Fibroblast of lung (primary cell): ENCODE measurements around the gene EDN2. TPM values are rescaled to one million over a fixed set of nuclear protein-coding genes. Genes with fewer than 3 reads are reported as not detected.

Experiments
- DNase-seq, 2 donors: peaks; one replicate each; pipeline versions ENCODE4 v3.0.0 to v3.0.0-alpha.2; 2010; ENCODE audit warnings: low read depth in 2 of 2
- H2AFZ ChIP-seq: 2 replicates; pipeline ENCODE4 v1.5.1; 2012; ENCODE audit warnings: low read length, control low read depth, inconsistent platforms
- H3K27ac ChIP-seq: 2 replicates; pipeline ENCODE4 v1.5.1; 2011; ENCODE audit warnings: low read length, control low read depth; ENCODE audit not compliant: insufficient read depth
- H3K27me3 ChIP-seq: 2 replicates; pipeline ENCODE4 v1.5.1; 2011; ENCODE audit warnings: mild to moderate bottlenecking, low read length; ENCODE audit not compliant: control insufficient read depth, insufficient read depth
- H3K36me3 ChIP-seq: 2 replicates; pipeline ENCODE4 v1.5.1; 2011; ENCODE audit warnings: low read length; ENCODE audit not compliant: control insufficient read depth, insufficient read depth
- H3K4me1 ChIP-seq: 2 replicates; pipeline ENCODE4 v1.5.1; 2011; ENCODE audit warnings: low read length; ENCODE audit not compliant: control insufficient read depth, insufficient read depth; ENCODE audit errors: extremely low read depth
- H3K4me2 ChIP-seq: 2 replicates; pipeline ENCODE4 v1.5.1; 2011; ENCODE audit warnings: low read length, control low read depth; ENCODE audit not compliant: insufficient read depth; ENCODE audit errors: extremely low read depth
- H3K4me3 ChIP-seq, 4 experiments: fragments of 200-600 bp in 1 of 4; sonication (generic) in 1 of 4; replicated peaks in 1 of 4; 2 replicates each; pipeline ENCODE4 v1.5.1; 2011 to 2016; ENCODE audit warnings: low read length in 4 of 4, low read depth in 3 of 4, mild to moderate bottlenecking in 3 of 4, control low read depth in 2 of 4, inconsistent platforms in 1 of 4, mixed read lengths in 1 of 4; ENCODE audit not compliant: insufficient read depth in 1 of 4; ENCODE audit errors: control extremely low read depth in 1 of 4
- H3K79me2 ChIP-seq: 2 replicates; pipeline ENCODE4 v1.5.1; 2012; ENCODE audit warnings: mild to moderate bottlenecking, low read length, inconsistent platforms; ENCODE audit not compliant: control insufficient read depth, insufficient read depth
- H3K9ac ChIP-seq: 2 replicates; pipeline ENCODE4 v1.5.1; 2011; ENCODE audit warnings: mild to moderate bottlenecking, low read length, control low read depth; ENCODE audit not compliant: insufficient read depth
- H3K9me3 ChIP-seq: 2 replicates; pipeline ENCODE4 v1.5.1; 2012; ENCODE audit warnings: low read depth, low read length; ENCODE audit not compliant: control insufficient read depth, insufficient read depth
- H4K20me1 ChIP-seq: 2 replicates; pipeline ENCODE4 v1.5.1; 2011; ENCODE audit warnings: low read length; ENCODE audit not compliant: control insufficient read depth, insufficient read depth; ENCODE audit errors: extremely low read depth
- CTCF ChIP-seq, 2 donors: IDR thresholded peaks in 1 of 2; conservative IDR thresholded peaks in 1 of 2; 1 replicate in 1 of 2; 2 replicates in 1 of 2; pipeline ENCODE4 v1.5.1; 2011 to 2012; ENCODE audit warnings: low read length in 2 of 2, control low read depth in 1 of 2, inconsistent platforms in 1 of 2, low read depth in 1 of 2, mild to moderate bottlenecking in 1 of 2
- EZH2 ChIP-seq: IDR thresholded peaks from 2 replicates; pipeline ENCODE4 v1.5.1; 2012; ENCODE audit warnings: low read length, control low read depth, mild to moderate bottlenecking; ENCODE audit errors: missing control alignments
- polyA plus RNA-seq, 2 donors: library from polyadenylated mRNA; depleted of rRNA in 1 of 2; stranded (reverse) in 1 of 2; unstranded in 1 of 2; fragments of >200 nt; gene quantifications; 2 replicates each; pipeline ENCODE4 v1.2.1, GENCODE V29; 2011 to 2012; ENCODE audit warnings: missing spikeins in 1 of 2
- total RNA-seq: library from RNA; depleted of rRNA; stranded (reverse); fragments of >200 nt; gene quantifications from 2 replicates; pipeline ENCODE4 v1.2.1, GENCODE V29; 2014

The EDN2 gene
- total and polyA plus RNA-seq, 2 donors (not counting 1 experiment from before 2014, with no cell fraction given): not detected

- H3K79me2 ChIP-seq: no peaks in the 10 kb centered on the region
- H3K9ac ChIP-seq: no peak overlapping the region
- H3K9me3 ChIP-seq: no peaks in the 10 kb centered on the region
- no peak overlapping the region for H2AFZ ChIP-seq
- H3K36me3 ChIP-seq: no peaks in the 10 kb centered on the region
- TF ChIP-seq EZH2 (no peak), CTCF (conservative IDR thresholded peaks at IDR 0.05 in 1 of 2, IDR thresholded peaks at IDR 0.05 in 1 of 2; ENCODE audit: low read depth in 1 of 2, low read length in 2 of 2) (no peak)
- H4K20me1 ChIP-seq: no peaks in the 10 kb centered on the region
- H3K27me3 ChIP-seq: no peaks in the 10 kb centered on the region
- H3K27ac ChIP-seq: no peak overlapping the region
- no peak overlapping the region for H3K4me3 ChIP-seq
- no peak overlapping the region for H3K4me2 ChIP-seq
- peak in 1 of 2 donors; percentile 48 for DNase-seq
- H3K4me1 ChIP-seq: no peaks in the 10 kb centered on the region
Observed at GRCh38 chr1:41465741-41466140, 18.7 kb downstream of the EDN2 start.

- Histone ChIP-seq H3K27me3 (no peaks in the 10 kb centered on the region), H3K36me3 (no peaks in the 10 kb centered on the region), H2AFZ (no peak overlapping the region), H3K9ac (no peak overlapping the region), H3K4me2 (no peak overlapping the region), H3K9me3 (no peaks in the 10 kb centered on the region), H3K4me1 (no peaks in the 10 kb centered on the region), H3K27ac (no peak overlapping the region), H4K20me1 (no peaks in the 10 kb centered on the region), H3K79me2 (no peaks in the 10 kb centered on the region), H3K4me3 (no peak overlapping the region)
- TF ChIP-seq CTCF (conservative IDR thresholded peaks at IDR 0.05 in 1 of 2, IDR thresholded peaks at IDR 0.05 in 1 of 2; ENCODE audit: low read depth in 1 of 2, low read length in 2 of 2) (no peak), EZH2 (no peak)
- DNase-seq: peak in 1 of 2 donors; percentile 15
Observed at GRCh38 chr1:41464885-41465284, 19.6 kb downstream of the EDN2 start.

- H3K9me3 ChIP-seq: no peaks in the 10 kb centered on the region
- H3K4me3 ChIP-seq: no peak overlapping the region
- H3K4me1 ChIP-seq: no peaks in the 10 kb centered on the region
- H3K36me3 ChIP-seq: no peaks in the 10 kb centered on the region
- H3K27me3 ChIP-seq: no peaks in the 10 kb centered on the region
- no peak for DNase-seq
- no peaks in the 10 kb centered on the region for H3K79me2 ChIP-seq
- no peak overlapping the region for H2AFZ ChIP-seq
- no peak overlapping the region for H3K9ac ChIP-seq
- H3K4me2 ChIP-seq: no peak overlapping the region
- no peak for TF ChIP-seq EZH2
- TF ChIP-seq CTCF (conservative IDR thresholded peaks at IDR 0.05 in 1 of 2, IDR thresholded peaks at IDR 0.05 in 1 of 2; ENCODE audit: low read depth in 1 of 2, low read length in 2 of 2): no peak
- H4K20me1 ChIP-seq: no peaks in the 10 kb centered on the region
- no peak overlapping the region for H3K27ac ChIP-seq
Observed at GRCh38 chr1:41463516-41463915, 21.0 kb downstream of the EDN2 start.
